OCI-LY1 (cell line): ENCODE measurements around the gene MDGA2.

Source experiments
- CTCF ChIP-seq: fragments of 200-600 bp; sonication (generic), shearing (Covaris generic); IDR thresholded peaks from 2 replicates; pipeline ENCODE4 v1.5.1; 2017; ENCODE audit warnings: mild to moderate bottlenecking, antibody characterized with exemption, low read length, moderate library complexity, mixed read lengths
- EZH2 ChIP-seq: fragments of 200-600 bp; sonication (generic), shearing (Covaris generic); IDR thresholded peaks from 2 replicates; pipeline ENCODE4 v1.8.0; 2017; ENCODE audit warnings: borderline replicate concordance, mixed run types, mild to moderate bottlenecking, antibody characterized with exemption, low read length, moderate library complexity, mixed read lengths

GRCh38 chr14:47471075-47471474, 204.3 kb downstream of the MDGA2 start:
- TF ChIP-seq CTCF = no peak
- no peak for TF ChIP-seq EZH2
